Body of pancreas (tissue), 4 donors: ENCODE data around the gene OR56A3.

Experiments used
- POLR2A ChIP-seq, 3 donors: fragments of 450-650 bp; IDR thresholded peaks; one replicate each; pipeline ENCODE4 v1.6.1; 2016; ENCODE audit warnings: antibody characterized with exemption in 3 of 3, mild to moderate bottlenecking in 2 of 3
- TF ChIP-seq, protein P1 (sequence below), 7 experiments: fragments of 450-650 bp in 4 of 7; fragments of 200-600 bp in 3 of 7; sonication (generic) in 3 of 7; IDR thresholded peaks; one replicate each; pipeline ENCODE4 v1.5.1; 2016 to 2019; ENCODE audit warnings: antibody characterized with exemption in 7 of 7

DNA sequence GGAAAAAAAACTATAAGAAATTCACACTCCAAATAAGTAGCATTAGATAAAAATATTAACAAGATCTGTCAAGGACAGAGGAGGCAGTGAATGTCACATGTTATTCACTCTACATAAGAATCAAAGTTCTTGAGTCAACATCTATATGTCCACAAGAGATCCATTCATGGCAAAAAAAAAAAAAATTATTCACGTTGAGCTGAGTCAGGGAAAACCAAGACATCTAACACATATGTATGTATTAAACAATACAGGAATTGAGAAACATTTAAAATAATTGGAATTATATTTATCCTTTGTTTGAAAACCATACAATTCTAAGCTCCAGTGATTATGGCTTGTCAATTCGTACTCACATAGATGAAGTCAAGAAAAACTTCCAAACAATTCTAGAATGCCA lies 24.9 kb downstream of the OR56A3 start:
- TF ChIP-seq, protein P1, sequence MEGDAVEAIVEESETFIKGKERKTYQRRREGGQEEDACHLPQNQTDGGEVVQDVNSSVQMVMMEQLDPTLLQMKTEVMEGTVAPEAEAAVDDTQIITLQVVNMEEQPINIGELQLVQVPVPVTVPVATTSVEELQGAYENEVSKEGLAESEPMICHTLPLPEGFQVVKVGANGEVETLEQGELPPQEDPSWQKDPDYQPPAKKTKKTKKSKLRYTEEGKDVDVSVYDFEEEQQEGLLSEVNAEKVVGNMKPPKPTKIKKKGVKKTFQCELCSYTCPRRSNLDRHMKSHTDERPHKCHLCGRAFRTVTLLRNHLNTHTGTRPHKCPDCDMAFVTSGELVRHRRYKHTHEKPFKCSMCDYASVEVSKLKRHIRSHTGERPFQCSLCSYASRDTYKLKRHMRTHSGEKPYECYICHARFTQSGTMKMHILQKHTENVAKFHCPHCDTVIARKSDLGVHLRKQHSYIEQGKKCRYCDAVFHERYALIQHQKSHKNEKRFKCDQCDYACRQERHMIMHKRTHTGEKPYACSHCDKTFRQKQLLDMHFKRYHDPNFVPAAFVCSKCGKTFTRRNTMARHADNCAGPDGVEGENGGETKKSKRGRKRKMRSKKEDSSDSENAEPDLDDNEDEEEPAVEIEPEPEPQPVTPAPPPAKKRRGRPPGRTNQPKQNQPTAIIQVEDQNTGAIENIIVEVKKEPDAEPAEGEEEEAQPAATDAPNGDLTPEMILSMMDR (IDR thresholded peaks at IDR 0.05), result no peak
- TF ChIP-seq POLR2A (IDR thresholded peaks at IDR 0.05), result no peak
